Inferior parietal cortex (tissue), 1 donor: ENCODE data around the gene CTPS1.

Experiments
- DNase-seq: peaks from one replicate; pipeline ENCODE4 v3.0.0-alpha.2; 2016; ENCODE audit errors: extremely low spot score

The CTPS1 gene

DNA sequence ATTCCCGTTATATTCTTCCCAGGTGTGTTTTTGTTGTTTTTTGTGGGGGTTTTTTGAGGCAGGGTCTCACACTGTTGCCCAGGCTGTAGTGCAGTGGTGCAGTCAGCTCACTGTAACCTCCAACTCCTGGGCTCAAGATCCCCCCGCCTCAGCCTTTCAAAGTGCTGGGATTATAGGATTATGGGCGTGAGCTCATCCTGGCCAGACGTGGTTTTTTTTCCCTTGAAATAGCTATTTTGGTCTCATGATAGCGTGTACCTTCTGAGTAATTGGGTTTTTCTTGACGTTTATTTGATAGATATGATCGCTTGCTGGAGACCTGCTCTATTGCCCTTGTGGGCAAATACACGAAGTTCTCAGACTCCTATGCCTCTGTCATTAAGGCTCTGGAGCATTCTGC, 17.6 kb downstream of the CTPS1 start:
- DNase-seq, result no peak

GRCh38 chr1:40998668-40999067, 19.2 kb downstream of the CTPS1 start:
- DNase-seq, result no peak

GRCh38 chr1:41003127-41003639, 23.7 kb downstream of the CTPS1 start:
- no peak for DNase-seq

DNA sequence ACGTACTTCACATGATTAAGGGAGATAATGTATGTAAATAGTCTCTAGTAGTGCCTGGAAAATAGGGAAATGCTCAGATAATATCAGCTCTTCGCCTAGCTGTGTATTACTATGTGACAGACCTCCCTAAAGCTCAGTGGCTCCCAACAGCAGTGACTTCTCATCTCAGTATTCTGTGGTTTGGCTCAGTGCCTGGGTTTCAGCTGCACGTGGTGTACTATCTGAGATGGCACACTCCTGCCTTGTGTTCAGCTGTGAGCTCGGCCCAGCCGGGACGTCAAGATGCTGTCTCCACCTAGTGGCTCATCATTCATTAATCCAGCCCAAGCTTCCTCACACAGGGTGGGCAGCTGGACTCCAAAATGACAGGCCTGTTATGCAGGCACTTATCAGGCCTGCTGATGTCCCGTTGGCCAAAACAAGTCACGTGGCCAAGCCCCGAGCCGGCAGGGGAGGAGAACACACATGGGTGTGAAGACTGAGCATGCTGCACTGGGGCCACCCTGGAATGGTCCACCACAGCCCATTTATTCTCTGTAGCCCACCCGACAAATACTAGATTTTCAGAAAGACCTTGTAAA, 24.2 kb downstream of the CTPS1 start:
- DNase-seq, result peak; percentile 97

DNA sequence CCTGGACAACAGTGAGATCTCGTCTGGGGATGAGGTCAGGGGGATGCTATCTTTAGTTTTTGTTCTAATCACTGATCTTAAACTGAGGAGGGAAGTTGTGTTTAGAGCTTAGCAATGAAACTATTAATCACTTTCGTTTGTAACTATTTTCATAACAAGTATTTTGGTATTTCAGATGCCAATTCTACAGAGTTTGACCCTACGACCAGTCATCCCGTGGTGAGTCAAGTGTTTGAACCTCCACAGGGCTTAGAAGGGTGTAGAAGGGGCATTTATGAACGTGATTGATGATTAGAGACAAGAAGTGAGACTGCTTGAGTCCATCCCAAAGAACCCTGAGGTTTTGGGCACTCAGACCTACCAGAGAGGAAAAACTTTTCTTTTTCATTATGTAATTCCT, 26.4 kb downstream of the CTPS1 start:
- DNase-seq, result no peak

GRCh38 chr1:41006942-41007865, 27.7 kb downstream of the CTPS1 start:
- no peak for DNase-seq

- no peak for DNase-seq
These were observed 30.0 kb downstream of the CTPS1 start for GRCh38 chr1:41009466-41009865.

- no peak for DNase-seq
These were observed 30.8 kb downstream of the CTPS1 start for GRCh38 chr1:41010345-41010744.

DNA sequence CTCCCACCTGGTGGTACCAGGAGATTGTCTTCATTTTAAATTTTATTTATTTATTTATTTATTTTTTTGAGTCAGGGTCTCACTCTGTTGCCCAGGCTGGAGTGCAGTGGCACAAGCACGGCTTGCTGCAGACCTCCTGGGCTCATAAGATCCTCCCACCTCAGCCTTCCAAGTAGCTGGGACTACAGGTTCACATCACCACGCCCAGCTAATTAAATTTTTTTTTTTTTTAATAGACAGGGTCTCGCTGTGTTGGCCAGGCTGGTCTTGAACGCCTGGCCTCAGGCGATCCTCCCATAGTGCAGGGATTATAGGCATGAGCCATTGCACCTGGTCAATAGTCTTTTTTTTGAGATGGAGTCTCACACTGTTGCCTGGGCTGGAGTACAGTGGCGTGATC, 33.5 kb downstream of the CTPS1 start:
- DNase-seq, result no peak

GRCh38 chr1:41013796-41014195, 34.3 kb downstream of the CTPS1 start:
- no peak for DNase-seq

DNA sequence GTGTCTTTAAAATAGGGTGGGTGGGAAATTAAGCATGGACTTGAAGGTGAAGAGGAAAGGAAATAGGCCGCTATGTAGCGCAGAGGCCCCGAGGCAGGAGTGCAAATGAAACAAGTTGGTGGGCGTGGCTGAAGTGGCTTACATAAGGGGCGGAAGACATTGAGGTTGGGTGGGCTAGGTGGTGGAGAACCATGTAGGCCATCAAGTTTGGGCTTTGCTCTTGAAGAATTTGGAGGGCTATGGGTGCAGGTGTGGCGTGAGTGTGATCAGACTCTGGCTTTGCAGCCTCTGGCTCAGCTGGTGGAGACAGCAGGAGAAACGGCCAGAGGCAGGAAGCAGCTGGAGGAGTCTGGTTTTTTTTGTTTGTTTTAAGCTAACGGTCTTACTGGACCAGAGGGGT, 35.4 kb downstream of the CTPS1 start:
- no peak for DNase-seq

DNA sequence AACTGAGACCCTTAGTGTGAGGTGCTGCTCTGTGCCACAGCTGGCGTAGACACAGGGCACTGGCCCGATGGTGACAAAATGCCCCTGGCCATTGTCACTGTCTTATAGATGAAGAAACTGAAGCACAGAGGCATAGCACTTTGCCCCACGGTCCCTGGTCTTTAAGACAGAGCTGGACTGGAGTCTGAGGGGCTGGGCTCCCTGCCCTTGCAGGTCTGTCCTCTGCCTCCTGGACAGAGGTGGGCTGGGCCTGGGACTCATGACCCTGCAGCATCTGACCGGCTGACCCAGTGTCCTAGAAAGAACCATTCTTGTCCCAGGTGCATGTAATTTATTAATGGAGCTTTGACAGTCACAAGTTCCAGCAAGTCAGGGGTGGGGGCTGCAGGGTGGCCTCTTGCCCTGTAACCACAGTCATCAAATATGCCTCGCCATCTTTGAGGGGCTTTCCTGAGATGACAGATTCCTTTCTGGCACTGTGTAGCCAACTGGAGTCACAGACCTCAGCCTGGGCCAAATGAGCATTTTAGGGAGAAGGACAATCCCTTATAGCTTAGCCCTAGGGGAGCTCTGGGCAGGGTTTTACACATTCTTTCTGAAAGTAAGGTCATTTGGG, 35.9 kb downstream of the CTPS1 start:
- no peak for DNase-seq

DNA sequence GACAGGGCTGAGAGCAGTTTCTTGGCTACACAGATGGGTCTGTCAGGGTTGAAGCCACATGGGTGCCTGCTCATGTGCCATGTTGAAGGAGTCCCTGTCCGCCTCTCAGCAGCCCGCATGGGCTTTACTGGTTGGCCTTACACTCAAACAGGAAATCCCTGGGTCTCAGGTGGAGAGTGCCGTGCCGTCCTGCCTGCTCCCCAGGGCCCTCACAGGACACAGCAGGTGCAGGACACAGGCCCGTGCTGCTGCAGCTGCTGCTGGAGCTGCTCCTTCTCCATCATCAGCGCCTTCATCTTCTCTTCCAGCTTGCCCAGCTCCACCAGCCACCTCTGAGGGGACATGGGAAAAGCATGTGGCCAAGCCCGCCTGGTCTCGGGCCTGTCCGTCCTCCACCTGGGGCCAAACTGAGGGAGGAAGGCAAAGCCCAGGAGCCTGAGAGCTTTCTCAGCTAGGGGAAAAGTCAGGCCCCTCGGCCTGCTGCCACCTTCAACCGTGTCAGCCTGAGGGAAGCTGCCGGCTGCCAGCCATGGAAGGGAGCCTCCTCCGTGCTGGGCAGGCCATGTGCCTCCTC, 36.5 kb downstream of the CTPS1 start:
- DNase-seq, result no peak

DNA sequence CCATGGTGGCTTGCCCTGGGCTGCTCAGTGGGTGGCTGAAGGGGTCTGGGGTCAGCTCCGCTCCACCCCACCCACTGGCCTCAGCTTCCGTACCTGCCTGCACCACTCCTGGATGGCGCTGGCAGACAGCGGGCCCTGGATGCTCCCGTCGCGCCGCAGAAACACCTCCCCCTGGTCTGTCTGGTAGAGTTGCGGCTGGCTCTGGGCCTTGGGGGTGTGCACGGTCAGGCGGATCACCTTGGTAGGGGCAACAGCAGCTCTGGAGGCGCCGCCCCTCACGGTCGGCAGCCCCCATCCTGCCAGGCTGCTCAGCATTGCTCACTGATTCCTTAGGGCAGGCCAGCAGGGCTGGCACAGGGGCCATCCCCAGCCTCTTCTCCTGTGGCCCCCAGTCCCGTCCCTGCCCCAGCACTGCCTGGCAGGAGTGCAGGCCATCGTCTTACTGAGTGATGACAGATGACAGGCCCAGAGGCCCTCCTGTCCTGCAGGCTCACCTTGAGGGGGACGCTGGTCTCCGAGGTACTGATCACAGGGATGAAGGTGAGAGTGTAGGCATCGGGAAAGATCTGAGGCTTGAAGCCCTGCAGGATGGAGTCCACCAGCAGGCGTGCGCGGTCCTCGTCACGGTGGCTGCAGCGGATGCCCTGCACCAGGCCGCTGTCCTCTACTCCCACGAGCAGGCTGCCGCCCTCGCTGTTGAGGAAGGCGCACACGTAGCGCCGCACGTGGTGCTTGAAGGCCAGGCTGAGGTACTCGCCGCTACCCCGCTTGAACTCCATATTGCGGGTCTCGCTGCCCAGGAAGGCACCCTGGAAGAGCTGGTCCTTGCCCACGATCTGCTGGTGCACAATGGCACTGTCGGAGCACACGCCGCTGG, 37.9 kb downstream of the CTPS1 start:
- no peak for DNase-seq

- DNase-seq, result no peak
These were observed 38.5 kb downstream of the CTPS1 start for GRCh38 chr1:41018018-41018410.

- no peak for DNase-seq
These were observed 39.9 kb downstream of the CTPS1 start for GRCh38 chr1:41019353-41019745.

- DNase-seq, result no peak
These were observed 40.6 kb downstream of the CTPS1 start for GRCh38 chr1:41020109-41020576.

DNA sequence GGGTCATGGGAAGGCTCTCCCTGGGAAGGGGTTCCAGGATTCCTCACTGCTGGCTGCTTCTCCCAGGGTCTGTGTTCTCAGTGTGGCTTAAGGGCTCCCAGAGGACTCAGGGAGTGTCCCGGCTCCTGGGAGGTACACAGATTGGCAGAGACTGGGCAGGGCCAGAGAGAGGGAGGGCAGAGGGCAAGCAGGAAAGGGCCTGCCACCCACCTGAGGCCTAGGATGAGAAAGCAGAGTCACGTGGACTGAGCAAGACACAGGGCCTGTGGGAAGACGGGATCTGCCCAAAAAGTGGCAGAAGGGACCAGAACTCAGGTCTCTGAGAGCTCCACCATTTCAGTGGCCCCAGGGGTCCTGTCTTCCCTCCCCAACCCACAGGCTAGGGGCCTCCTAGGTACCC, 41.2 kb downstream of the CTPS1 start:
- DNase-seq, result no peak

GRCh38 chr1:41021526-41022308, 42.2 kb downstream of the CTPS1 start, which contains the start of gene SLFNL1:
Gene SLFNL1, minus strand, starts transcription at chr1:41021725. Its CDS starts 1,065 bp downstream, at chr1:41020660.
- DNase-seq, result no peak

DNA sequence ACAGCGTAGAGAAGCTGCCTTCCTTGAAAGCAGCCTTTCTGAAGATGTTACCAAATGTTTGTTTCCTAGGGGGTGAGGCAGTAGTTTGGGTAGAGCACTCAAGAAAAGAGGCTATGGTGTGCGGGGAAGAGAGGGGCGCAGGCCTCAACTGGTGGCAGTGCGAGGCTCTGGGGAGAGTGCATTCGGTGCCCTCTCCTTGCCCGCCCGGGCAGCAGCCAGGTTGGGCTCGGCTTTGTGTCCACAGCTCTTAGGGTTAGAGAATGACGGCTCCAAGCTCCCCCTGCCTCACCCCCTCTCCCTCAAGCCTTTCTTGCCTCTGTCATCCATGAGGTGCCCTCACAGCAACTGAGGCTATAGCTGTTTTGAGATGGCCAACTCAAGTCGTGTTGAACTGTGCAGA, 42.9 kb downstream of the CTPS1 start:
- no peak for DNase-seq
